ENCODE data around the gene RRP1.

DNA sequence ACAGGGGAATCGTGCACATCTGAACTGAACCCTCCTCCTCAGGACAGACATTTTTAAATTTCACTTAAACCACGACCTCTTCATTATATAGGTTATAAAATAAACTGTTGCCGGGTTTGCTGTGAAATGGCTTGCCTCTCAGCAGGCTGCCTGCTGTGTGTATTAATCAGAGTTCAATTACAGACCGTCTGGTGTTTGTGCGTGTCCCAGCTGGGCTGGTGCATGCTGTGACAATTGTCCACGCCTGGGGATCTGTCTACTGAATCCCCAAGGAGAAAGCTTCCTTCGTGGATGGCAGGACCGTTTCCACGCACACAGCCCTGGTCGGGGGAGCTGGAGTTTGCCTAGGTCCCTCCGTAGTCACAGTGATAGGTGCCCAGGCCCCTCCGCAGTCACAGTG is 62.2 kb downstream of the RRP1 start:
- TF ChIP-seq, protein P1, sequence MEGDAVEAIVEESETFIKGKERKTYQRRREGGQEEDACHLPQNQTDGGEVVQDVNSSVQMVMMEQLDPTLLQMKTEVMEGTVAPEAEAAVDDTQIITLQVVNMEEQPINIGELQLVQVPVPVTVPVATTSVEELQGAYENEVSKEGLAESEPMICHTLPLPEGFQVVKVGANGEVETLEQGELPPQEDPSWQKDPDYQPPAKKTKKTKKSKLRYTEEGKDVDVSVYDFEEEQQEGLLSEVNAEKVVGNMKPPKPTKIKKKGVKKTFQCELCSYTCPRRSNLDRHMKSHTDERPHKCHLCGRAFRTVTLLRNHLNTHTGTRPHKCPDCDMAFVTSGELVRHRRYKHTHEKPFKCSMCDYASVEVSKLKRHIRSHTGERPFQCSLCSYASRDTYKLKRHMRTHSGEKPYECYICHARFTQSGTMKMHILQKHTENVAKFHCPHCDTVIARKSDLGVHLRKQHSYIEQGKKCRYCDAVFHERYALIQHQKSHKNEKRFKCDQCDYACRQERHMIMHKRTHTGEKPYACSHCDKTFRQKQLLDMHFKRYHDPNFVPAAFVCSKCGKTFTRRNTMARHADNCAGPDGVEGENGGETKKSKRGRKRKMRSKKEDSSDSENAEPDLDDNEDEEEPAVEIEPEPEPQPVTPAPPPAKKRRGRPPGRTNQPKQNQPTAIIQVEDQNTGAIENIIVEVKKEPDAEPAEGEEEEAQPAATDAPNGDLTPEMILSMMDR (IDR thresholded peaks at IDR 0.05): no peak
- no peak for TF ChIP-seq POLR2A (IDR thresholded peaks at IDR 0.05)
